ENCODE data around the gene CCDC170. TPM values are rescaled to one million over a fixed set of nuclear protein-coding genes. Genes with fewer than 3 reads are reported as not detected.
A peak's percentile ranks its signal among the peaks of the same experiment; 100 is the strongest.

The CCDC170 gene
- total RNA-seq, 1 donor from 2014 or later, result 0.31 TPM

DNA sequence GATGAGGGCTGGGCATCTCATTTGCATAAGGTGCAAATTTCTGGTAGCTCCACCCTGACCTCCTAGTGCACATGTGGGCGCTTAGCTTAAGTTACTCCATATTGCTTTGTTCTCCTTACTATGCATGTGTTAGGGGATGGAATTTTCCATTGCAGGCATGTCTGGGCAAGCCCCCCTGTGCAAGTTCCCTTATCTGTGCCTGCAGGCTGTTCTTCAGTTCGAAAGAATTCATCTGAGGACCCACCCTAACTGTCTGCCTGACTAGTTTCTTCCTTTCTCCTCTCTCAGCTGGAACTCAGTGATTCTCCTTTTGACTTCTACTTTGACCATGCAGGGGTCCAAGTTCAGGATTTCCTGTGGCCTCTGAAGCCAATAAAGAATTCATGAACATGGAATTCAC, 30.2 kb downstream of the CCDC170 start:
- Mint-ChIP-seq H3K4me3 (ENCODE audit: unreplicated experiment) (peak overlapping the region; percentile 31), H3K27me3 (ENCODE audit: unreplicated experiment) (peaks cover 3% of the 10 kb centered on the region), H3K36me3 (ENCODE audit: low read depth, unreplicated experiment) (peaks cover 6% of the 10 kb centered on the region), H3K9me3 (ENCODE audit: unreplicated experiment) (peaks cover 14% of the 10 kb centered on the region), H3K4me1 (ENCODE audit: unreplicated experiment) (no peaks in the 10 kb centered on the region), H3K27ac (ENCODE audit: unreplicated experiment) (no peak overlapping the region)
- TF ChIP-seq, protein P1, sequence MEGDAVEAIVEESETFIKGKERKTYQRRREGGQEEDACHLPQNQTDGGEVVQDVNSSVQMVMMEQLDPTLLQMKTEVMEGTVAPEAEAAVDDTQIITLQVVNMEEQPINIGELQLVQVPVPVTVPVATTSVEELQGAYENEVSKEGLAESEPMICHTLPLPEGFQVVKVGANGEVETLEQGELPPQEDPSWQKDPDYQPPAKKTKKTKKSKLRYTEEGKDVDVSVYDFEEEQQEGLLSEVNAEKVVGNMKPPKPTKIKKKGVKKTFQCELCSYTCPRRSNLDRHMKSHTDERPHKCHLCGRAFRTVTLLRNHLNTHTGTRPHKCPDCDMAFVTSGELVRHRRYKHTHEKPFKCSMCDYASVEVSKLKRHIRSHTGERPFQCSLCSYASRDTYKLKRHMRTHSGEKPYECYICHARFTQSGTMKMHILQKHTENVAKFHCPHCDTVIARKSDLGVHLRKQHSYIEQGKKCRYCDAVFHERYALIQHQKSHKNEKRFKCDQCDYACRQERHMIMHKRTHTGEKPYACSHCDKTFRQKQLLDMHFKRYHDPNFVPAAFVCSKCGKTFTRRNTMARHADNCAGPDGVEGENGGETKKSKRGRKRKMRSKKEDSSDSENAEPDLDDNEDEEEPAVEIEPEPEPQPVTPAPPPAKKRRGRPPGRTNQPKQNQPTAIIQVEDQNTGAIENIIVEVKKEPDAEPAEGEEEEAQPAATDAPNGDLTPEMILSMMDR (IDR thresholded peaks at IDR 0.05; ENCODE audit: unreplicated experiment), result no peak
- DNase-seq (ENCODE audit: low spot score), result no peak

DNA sequence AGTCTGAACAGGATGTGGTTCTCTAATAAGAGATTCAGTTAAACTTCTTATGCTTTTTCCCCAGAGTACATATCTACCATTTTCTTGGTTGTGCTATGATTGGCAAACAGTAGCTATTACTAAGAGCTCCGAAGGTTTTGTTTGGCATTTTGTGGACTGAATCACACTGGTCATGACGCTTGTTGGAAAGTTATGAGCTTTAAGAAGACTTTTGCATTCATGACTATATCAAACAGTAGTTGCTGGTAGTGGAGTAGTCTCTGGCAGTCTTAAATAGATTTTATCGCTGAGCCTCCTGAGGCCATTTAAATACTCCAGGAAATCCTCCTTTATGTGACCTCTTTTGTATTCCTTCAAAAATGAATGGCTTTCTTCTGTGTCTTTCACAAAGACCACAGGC, 40.8 kb downstream of the CCDC170 start:
- no peak overlapping the region for H3K27ac Mint-ChIP-seq (ENCODE audit: unreplicated experiment)
- H3K4me1 Mint-ChIP-seq (ENCODE audit: unreplicated experiment), result no peaks in the 10 kb centered on the region
- no peaks in the 10 kb centered on the region for H3K36me3 Mint-ChIP-seq (ENCODE audit: low read depth, unreplicated experiment)
- H3K27me3 Mint-ChIP-seq (ENCODE audit: unreplicated experiment), result no peaks in the 10 kb centered on the region
- no peaks in the 10 kb centered on the region for H3K9me3 Mint-ChIP-seq (ENCODE audit: unreplicated experiment)
- no peak overlapping the region for H3K4me3 Mint-ChIP-seq (ENCODE audit: unreplicated experiment)
- TF ChIP-seq, protein P1 (IDR thresholded peaks at IDR 0.05; ENCODE audit: unreplicated experiment), result no peak
- no peak for DNase-seq (ENCODE audit: low spot score)

DNA sequence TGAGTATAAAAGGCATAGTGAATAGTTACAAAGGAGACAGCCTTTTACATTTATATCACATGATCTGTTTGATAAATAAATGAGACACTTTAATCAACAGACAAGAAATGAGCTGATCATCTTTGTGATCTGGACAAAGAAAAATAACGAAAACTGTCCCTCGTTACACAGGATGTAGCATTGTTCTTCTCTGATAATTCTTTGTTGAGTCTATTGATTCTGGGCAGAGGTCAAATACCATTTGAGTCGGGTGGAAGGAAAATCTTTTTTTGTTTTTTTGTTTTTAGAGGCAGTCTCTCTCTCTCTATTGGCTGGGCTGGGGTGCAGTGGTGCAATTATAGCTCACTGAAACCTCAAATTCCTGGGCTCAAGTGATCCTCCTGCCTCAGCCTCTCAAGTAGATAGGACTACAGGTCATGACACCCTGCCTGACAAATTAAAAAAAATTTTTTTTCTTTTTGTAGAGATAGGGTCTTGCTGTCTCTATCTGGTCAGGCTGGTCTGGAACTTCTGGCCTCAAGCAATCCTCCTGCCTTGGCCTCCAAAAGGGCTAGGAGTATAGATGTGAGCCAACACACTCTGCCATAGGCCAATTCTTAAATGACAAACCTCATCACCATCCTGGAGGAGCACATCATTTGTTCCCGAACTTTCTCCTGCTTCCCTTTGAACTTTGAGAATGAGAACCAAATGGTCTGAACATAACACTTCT, 41.8 kb downstream of the CCDC170 start:
- Mint-ChIP-seq H3K27ac (ENCODE audit: unreplicated experiment) (no peak overlapping the region), H3K4me3 (ENCODE audit: unreplicated experiment) (no peak overlapping the region), H3K9me3 (ENCODE audit: unreplicated experiment) (no peaks in the 10 kb centered on the region), H3K27me3 (ENCODE audit: unreplicated experiment) (no peaks in the 10 kb centered on the region), H3K4me1 (ENCODE audit: unreplicated experiment) (no peaks in the 10 kb centered on the region), H3K36me3 (ENCODE audit: low read depth, unreplicated experiment) (peaks cover 1% of the 10 kb centered on the region)
- no peak for DNase-seq (ENCODE audit: low spot score)
- TF ChIP-seq, protein P1 (IDR thresholded peaks at IDR 0.05; ENCODE audit: unreplicated experiment), result no peak

DNA sequence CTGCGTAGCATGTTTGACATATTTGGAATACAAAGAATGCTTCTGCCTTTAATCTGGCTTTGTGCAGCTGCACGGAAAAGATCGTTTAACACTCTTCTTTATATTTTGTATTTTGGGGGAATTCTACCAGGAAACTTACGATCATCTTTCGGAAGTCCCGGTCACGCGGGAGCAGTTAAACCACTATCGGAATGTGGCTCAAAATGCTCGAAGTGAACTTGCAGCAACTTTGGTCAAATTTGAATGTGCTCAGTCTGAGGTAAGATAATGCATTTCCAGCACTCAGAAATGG, 42.3 kb downstream of the CCDC170 start:
- no peak overlapping the region for H3K4me3 Mint-ChIP-seq (ENCODE audit: unreplicated experiment)
- no peaks in the 10 kb centered on the region for H3K4me1 Mint-ChIP-seq (ENCODE audit: unreplicated experiment)
- no peak for DNase-seq (ENCODE audit: low spot score)
- no peaks in the 10 kb centered on the region for H3K27me3 Mint-ChIP-seq (ENCODE audit: unreplicated experiment)
- TF ChIP-seq, protein P1 (IDR thresholded peaks at IDR 0.05; ENCODE audit: unreplicated experiment), result no peak
- no peak overlapping the region for H3K27ac Mint-ChIP-seq (ENCODE audit: unreplicated experiment)
- peaks cover 4% of the 10 kb centered on the region for H3K9me3 Mint-ChIP-seq (ENCODE audit: unreplicated experiment)
- peaks cover 6% of the 10 kb centered on the region for H3K36me3 Mint-ChIP-seq (ENCODE audit: low read depth, unreplicated experiment)

DNA sequence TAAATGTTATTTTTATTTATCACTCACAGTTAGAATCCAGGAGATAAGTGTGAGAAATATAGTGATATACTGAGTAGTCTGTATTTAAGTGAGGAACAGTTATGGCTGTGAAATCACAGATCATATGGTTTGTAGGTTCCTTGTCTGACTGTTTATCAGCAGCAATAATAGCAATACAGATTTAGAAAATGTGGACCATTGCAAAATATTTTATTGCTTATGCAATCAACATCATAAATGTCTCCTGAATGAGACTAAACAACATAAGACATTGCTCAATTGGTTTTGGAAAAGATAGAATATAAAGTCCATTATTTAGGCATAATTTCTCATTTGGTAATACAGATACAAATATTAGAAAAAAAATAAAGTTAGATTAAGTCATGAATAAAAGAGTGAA, 43.7 kb downstream of the CCDC170 start:
- Mint-ChIP-seq H3K4me1 (ENCODE audit: unreplicated experiment) (no peaks in the 10 kb centered on the region), H3K36me3 (ENCODE audit: low read depth, unreplicated experiment) (peaks cover 8% of the 10 kb centered on the region), H3K9me3 (ENCODE audit: unreplicated experiment) (peaks cover 5% of the 10 kb centered on the region), H3K27me3 (ENCODE audit: unreplicated experiment) (no peaks in the 10 kb centered on the region), H3K4me3 (ENCODE audit: unreplicated experiment) (no peak overlapping the region), H3K27ac (ENCODE audit: unreplicated experiment) (no peak overlapping the region)
- DNase-seq (ENCODE audit: low spot score), result no peak
- TF ChIP-seq, protein P1 (IDR thresholded peaks at IDR 0.05; ENCODE audit: unreplicated experiment), result no peak

All from endothelial cell (in vitro differentiated cells).